HepG2 (cell line): ENCODE data around the gene LRRC8E. TPM values are rescaled to one million over a fixed set of nuclear protein-coding genes. Genes with fewer than 3 reads are reported as not detected.

Source experiments
- FOXA1 ChIP-seq, 2 experiments: fragments of 450-650 bp in 1 of 2; sonication (generic) in 1 of 2; formaldehyde crosslinking in 1 of 2; IDR thresholded peaks; 2 replicates each; pipeline versions ENCODE4 v1.4.0 to v1.6.1; 2016 to 2020; ENCODE audit warnings: missing genetic modification reagents in 1 of 2
- FOXA3 ChIP-seq: IDR thresholded peaks from 2 replicates; pipeline ENCODE4 v1.6.1; 2016; ENCODE audit warnings: missing genetic modification reagents, missing compliant biosample characterization
- HOXA3 ChIP-seq: sonication (generic); formaldehyde crosslinking; IDR thresholded peaks from 2 replicates; pipeline ENCODE4 v1.5.0; 2020; ENCODE audit warnings: missing genetic modification reagents
- KIAA2018 ChIP-seq: sonication (generic); formaldehyde crosslinking; IDR thresholded peaks from 2 replicates; pipeline ENCODE4 v1.5.0; 2020; ENCODE audit warnings: mild to moderate bottlenecking, missing genetic modification reagents, borderline replicate concordance
- KLF11 ChIP-seq: IDR thresholded peaks from 2 replicates; pipeline ENCODE4 v1.6.1; 2016; ENCODE audit warnings: missing compliant biosample characterization
- NFYB ChIP-seq: sonication (generic); formaldehyde crosslinking; IDR thresholded peaks from 2 replicates; pipeline ENCODE4 v1.4.0; 2020; ENCODE audit warnings: missing genetic modification reagents
- SP1 ChIP-seq, 2 experiments: fragments of 450-650 bp in 1 of 2; sonication (generic) in 1 of 2; formaldehyde crosslinking in 1 of 2; IDR thresholded peaks; 2 replicates each; pipeline versions ENCODE4 v1.4.0 to v1.6.1; 2016 to 2020; ENCODE audit warnings: missing genetic modification reagents in 1 of 2
- UBTF ChIP-seq: sonication (generic); formaldehyde crosslinking; IDR thresholded peaks from 2 replicates; pipeline ENCODE4 v1.4.0; 2020; ENCODE audit warnings: mild to moderate bottlenecking, missing genetic modification reagents
- ZNF10 ChIP-seq: sonication (generic); formaldehyde crosslinking; IDR thresholded peaks from 2 replicates; pipeline ENCODE4 v1.4.0; 2020; ENCODE audit warnings: mild to moderate bottlenecking, low read depth, missing genetic modification reagents, borderline replicate concordance
- ZNF232 ChIP-seq: sonication (generic); formaldehyde crosslinking; IDR thresholded peaks from 2 replicates; pipeline ENCODE4 v1.4.0; 2020; ENCODE audit warnings: missing genetic modification reagents, borderline replicate concordance
- ZNF781 ChIP-seq: sonication (generic); formaldehyde crosslinking; IDR thresholded peaks from 2 replicates; pipeline ENCODE4 v1.5.1; 2020; ENCODE audit warnings: borderline replicate concordance, mild to moderate bottlenecking, missing genetic modification reagents; ENCODE audit errors: not compliant biosample characterization
- polyA plus RNA-seq, 8 experiments: library from polyadenylated mRNA; depleted of rRNA in 3 of 8; stranded (reverse) in 7 of 8; unstranded in 1 of 8; fragments of >200 nt; fragmentation: Illumina TruSeq in 4 of 8; extraction: Trizol in 4 of 8; gene quantifications; 2 replicates each; pipeline versions ENCODE4 v1.2.1 to v1.2.3, GENCODE V29; 2011 to 2016; ENCODE audit warnings: low read depth in 4 of 8, missing spikeins in 1 of 8, mixed read lengths in 1 of 8; ENCODE audit not compliant: insufficient read depth in 1 of 8
- total RNA-seq, 5 experiments: library from RNA; depleted of rRNA; stranded (reverse); fragments of >200 nt; fragmentation: Illumina TruSeq; extraction: Trizol; gene quantifications; 2 replicates each; pipeline ENCODE4 v1.2.3, GENCODE V29; 2016; ENCODE audit warnings: low read depth in 1 of 5
- TF ChIP-seq, protein P1 (sequence below): sonication (generic); formaldehyde crosslinking; IDR thresholded peaks from 2 replicates; pipeline ENCODE4 v1.5.1; 2020; ENCODE audit warnings: mild to moderate bottlenecking, missing genetic modification reagents, moderate library complexity
- TF ChIP-seq, protein P2 (sequence below): sonication (generic); formaldehyde crosslinking; conservative IDR thresholded peaks from 2 replicates; pipeline ENCODE4 v1.8.0; 2022; ENCODE audit warnings: mild to moderate bottlenecking, moderate library complexity, missing genetic modification reagents
- TF ChIP-seq, protein P3 (sequence below): IDR thresholded peaks from 2 replicates; pipeline ENCODE4 v1.6.1; 2016; ENCODE audit warnings: missing compliant biosample characterization, missing genetic modification reagents, borderline replicate concordance

The LRRC8E gene
- total and polyA plus RNA-seq, 2 of the 13 experiments (the other 11 are each of a cell fraction or from before 2014, with no cell fraction given), result 8.0 to 10.3 TPM

- no peak for TF ChIP-seq SP1 (IDR thresholded peaks at IDR 0.05)
- TF ChIP-seq SP1 (CRISPR knock-in tag; IDR thresholded peaks at IDR 0.05), result no peak
- TF ChIP-seq, protein P1, sequence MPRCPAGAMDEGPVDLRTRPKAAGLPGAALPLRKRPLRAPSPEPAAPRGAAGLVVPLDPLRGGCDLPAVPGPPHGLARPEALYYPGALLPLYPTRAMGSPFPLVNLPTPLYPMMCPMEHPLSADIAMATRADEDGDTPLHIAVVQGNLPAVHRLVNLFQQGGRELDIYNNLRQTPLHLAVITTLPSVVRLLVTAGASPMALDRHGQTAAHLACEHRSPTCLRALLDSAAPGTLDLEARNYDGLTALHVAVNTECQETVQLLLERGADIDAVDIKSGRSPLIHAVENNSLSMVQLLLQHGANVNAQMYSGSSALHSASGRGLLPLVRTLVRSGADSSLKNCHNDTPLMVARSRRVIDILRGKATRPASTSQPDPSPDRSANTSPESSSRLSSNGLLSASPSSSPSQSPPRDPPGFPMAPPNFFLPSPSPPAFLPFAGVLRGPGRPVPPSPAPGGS (CRISPR knock-in tag), result no peak
- TF ChIP-seq ZNF232 (CRISPR knock-in tag), result no peak
- no peak for TF ChIP-seq ZNF10
- TF ChIP-seq ZNF781, result no peak
- 0 out of 2 replicates have a peak, but pooled peaks have one; percentile 23 for TF ChIP-seq FOXA3 (CRISPR knock-in tag)
- TF ChIP-seq, protein P2, sequence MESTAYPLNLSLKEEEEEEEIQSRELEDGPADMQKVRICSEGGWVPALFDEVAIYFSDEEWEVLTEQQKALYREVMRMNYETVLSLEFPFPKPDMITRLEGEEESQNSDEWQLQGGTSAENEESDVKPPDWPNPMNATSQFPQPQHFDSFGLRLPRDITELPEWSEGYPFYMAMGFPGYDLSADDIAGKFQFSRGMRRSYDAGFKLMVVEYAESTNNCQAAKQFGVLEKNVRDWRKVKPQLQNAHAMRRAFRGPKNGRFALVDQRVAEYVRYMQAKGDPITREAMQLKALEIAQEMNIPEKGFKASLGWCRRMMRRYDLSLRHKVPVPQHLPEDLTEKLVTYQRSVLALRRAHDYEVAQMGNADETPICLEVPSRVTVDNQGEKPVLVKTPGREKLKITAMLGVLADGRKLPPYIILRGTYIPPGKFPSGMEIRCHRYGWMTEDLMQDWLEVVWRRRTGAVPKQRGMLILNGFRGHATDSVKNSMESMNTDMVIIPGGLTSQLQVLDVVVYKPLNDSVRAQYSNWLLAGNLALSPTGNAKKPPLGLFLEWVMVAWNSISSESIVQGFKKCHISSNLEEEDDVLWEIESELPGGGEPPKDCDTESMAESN (CRISPR knock-in tag), result no peak
- 0 out of 2 replicates have a peak, but pooled peaks have one; percentile 14 for TF ChIP-seq HOXA3 (CRISPR knock-in tag)
- TF ChIP-seq UBTF, result no peak
- TF ChIP-seq KLF11 (CRISPR knock-in tag), result no peak
- no peak for TF ChIP-seq FOXA1 (IDR thresholded peaks at IDR 0.05)
- peak; percentile 58 for TF ChIP-seq FOXA1 (CRISPR knock-in tag; IDR thresholded peaks at IDR 0.05)
- TF ChIP-seq, protein P3, sequence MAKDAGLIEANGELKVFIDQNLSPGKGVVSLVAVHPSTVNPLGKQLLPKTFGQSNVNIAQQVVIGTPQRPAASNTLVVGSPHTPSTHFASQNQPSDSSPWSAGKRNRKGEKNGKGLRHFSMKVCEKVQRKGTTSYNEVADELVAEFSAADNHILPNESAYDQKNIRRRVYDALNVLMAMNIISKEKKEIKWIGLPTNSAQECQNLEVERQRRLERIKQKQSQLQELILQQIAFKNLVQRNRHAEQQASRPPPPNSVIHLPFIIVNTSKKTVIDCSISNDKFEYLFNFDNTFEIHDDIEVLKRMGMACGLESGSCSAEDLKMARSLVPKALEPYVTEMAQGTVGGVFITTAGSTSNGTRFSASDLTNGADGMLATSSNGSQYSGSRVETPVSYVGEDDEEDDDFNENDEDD (CRISPR knock-in tag), result peak; percentile 55; the same call in 1 of the 2 replicates
- no peak for TF ChIP-seq KIAA2018 (CRISPR knock-in tag)
- no peak for TF ChIP-seq NFYB
These were observed 23.6 kb upstream of the LRRC8E start (continued) for GRCh38 chr19:7864690-7865074.
